ENCODE measurements around the gene LRCH1. TPM values are rescaled to one million over a fixed set of nuclear protein-coding genes. Genes with fewer than 3 reads are reported as not detected.
A peak's percentile ranks its signal among the peaks of the same experiment; 100 is the strongest.

The LRCH1 gene
- total RNA-seq, 1 experiment from 2014 or later: 5.3 TPM

DNA sequence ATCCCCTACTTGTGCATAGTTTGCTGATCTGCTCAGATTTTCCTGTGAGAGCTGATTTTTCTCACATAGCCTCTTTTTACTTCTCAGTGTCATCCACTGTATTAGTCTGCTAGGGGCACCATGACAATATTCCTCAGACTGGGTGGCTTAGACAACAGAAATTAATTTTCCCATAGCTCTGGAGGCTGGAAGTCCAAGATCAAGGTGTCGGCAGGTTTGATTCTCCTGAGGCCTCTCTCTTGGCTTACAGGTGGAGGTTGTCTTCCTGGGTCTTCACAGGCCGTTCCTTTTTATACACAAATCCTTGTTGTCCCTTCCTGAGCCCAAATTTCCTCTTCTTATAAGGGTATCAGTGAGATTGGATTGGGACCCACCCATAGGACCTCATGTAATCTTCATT, 9.2 kb downstream of the LRCH1 start:
- DNase-seq (ENCODE audit: low read depth): no peak

DNA sequence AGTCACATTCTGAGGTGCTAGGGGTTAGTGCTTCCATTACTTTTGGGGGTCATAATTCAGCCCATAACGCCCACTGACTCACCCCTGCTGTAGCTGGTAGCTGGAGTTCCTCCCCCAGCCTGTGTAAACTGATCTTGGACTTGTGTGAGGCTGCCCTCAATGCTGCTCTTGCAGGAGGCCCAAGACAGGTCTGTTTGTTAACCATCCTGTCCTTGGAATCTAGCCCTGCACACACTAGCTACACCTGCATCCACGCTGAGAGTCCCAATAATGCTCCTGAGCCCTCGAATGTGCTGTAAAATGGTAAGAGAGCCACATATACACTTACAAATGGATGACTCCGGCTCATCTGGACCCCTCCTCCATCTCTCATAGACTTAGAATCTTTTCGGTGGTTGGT, 9.6 kb downstream of the LRCH1 start:
- no peak for DNase-seq (ENCODE audit: low read depth)

DNA sequence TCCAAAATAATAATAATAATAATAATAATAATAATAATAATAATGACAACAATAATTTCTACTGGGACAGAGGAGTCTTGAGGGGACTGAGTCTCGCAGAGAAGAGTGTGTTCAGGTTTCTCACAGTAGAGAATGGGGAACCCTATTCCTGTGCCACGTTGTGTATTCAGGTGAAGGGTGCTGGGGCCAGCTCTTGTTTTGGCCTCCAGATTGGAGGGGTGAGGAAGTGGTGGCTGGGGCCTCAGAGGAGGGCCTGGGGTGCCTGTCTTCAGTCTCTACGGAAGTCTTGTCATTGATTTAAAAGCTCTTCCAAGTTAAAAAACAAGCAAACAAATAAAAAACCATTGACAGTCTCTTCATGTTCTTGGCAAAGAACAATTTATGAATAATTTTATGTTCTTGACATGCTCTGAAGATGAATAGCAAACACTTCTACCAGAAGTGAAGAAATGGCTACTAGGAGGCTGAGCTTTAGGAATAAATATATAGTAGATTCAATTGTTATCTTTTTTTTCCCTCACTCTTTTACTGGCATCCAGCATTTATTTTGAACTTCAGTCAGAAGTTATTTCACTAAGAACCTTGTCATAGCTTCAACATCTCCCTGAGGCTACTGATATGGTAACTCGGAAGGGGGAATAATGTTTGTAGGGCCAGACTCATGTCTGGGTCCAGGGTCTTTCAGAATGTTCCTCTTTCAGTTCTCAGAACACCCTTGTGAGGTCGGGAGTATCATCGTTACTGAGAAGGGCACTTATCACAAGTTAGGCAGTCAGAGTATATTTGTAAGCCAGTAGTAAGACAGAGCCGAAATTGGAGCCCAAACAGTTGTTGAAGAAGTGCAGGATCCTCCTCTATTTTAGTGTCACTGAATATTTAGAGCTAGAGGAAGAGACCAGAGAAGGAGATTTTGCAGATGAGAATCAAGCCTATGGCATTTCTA, 13.1 kb downstream of the LRCH1 start:
- no peak for DNase-seq (ENCODE audit: low read depth)

DNA sequence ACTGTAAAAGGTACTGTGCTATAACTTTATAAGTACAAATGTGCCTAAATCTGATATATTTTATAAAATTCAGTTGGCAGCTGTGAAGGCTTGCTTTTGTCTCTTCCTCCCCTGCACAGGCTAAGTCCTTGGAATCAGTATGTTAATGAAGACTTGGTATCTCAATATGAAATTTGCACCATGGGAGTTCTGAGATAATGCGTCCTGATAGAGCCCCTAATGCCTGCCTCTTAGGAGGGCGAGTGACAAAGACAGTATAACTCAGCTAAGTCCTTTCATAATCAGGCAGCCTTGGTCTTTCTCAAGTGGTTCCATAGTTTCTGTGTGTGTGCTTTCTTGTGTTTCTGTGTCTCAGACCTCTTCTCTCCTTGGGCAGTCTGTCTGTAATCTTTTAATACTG, 14.7 kb downstream of the LRCH1 start:
- DNase-seq (ENCODE audit: low read depth): no peak

DNA sequence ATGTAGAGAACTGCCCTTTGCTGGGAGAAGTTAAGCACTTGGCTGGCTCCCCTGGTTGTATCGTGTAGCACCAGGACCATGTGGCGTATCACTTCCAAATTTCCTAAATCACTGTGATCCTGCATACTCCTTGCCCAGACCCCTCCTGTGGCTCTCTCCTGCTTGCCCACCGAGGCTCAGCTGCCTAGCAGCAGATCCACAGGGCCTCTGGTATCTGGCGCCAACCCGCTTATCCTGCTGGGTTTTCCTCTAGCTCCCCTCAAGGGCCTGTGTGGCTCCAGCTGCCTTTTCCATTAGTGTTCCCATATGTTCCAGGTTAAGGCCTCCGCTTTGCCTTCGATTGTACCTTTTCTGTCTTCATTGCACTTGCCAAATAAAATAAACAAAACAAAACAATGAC, 16.5 kb downstream of the LRCH1 start:
- DNase-seq (ENCODE audit: low read depth): no peak

DNA sequence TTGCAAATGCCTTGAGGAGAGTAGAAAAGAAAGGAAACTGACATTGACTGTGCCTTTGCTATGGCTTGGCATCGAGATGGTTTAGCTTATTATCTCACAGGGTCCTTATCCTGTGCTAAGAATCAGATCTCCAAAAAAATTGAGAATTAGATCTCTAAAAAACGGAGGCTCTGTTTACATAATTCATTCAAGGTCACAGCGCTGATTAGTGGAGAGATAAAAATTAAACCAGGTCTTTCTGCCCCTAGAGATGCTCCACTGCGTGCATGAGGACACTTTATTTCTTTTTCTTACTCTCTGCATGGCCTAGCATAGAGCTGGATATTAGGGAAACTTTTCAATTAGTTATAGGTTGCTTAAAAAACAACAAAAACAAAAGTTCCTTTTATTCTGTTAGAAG, 17.3 kb downstream of the LRCH1 start:
- no peak for DNase-seq (ENCODE audit: low read depth)

DNA sequence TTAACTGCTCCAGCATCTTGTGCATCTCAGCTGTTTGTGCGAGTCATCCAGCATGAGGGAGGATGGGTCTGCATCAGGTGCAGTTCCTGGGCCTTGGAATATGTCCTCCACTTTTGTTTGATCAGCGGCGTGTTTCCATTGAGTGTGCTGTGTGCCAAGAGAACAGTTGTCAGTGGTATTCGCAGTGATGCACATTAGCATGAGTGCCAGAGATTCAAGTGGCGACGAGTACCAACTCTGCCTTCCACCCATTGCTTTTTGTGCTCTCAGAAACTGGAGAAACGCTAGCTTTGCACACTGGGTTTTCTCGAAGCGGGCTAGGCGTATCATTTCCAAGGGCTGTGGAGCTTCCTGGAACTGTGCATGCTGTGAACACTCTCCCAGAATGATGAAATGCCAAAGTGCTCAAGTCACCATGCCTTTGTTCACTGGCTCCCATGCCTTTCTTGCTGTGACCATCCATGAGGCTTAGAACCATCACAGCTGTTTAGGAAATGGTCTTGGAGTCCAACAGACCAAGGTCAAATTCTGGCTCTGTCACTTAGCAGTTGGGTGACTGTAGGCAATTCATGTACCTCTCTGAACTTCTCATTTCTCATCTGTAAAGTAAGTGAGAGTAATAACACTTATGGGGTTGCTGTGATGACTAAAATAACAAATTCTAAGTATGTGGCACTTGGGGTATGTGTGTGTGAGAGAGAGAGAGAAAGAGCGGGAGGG, 18.4 kb downstream of the LRCH1 start:
- peak; percentile 85 for DNase-seq (ENCODE audit: low read depth)

DNA sequence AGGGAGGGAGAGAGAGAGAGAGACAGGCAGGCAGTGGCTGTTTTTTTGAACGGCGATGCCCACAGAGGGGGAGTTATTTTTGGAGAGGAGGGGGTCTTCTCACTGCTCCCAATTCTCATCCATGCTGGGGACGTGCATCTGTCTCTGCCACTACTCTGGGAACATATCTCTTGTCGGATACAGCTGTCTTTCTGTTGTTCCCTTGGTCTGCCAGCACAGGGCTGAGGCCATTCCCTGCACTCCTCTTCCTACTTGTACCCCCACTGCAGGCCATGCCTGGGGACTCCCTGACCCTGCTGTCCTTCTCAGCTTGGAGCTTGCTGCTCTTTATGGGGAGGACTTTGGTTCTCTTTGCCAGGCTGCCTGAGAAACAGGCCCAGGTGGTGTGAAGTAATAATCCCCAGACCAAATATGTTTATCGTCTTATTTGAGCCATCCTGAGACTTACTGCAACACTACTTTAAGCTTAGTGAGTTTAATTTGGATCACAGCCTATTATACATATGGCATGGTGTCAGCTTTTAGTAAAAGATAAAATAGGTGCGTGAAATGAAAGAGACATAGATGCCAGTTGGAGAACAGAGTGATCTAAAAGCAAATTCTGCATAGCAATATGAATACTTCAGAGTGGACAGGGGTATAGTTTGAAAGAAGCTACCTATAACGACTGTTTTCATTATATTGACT, 19.1 kb downstream of the LRCH1 start:
- peak; percentile 33 for DNase-seq (ENCODE audit: low read depth)

DNA sequence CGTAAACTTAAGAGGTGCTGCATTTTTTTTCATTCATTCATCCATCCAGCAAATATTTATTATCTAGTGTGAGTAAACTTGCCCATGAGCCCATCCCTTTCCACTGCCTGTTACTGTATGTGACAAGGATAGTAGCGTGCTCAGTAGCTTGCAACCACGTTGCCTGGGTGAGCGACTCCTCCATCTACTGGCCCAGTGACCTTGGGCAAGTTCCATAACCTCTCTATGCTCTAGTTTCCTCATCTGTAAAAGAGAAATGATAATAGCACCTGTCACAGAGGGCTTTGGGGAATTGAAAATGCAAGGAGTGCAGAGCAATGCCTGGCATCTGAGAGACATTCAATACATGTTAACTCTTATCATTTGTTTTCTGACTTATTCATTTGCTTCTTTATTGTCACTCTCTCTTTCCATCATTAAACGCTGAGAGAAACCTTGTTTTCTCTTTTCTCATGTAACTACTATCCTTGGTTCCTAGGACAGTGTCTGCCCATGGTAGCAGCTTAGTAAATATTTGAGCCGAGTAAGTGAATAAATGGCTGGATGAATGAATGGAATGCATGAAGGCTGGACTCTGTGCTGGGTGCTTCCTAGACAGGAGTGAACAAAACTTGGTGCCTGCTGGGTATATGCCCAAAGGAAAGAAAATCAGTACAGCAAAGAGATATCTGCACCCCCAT, 19.9 kb downstream of the LRCH1 start:
- peak; percentile 32 for DNase-seq (ENCODE audit: low read depth)

DNA sequence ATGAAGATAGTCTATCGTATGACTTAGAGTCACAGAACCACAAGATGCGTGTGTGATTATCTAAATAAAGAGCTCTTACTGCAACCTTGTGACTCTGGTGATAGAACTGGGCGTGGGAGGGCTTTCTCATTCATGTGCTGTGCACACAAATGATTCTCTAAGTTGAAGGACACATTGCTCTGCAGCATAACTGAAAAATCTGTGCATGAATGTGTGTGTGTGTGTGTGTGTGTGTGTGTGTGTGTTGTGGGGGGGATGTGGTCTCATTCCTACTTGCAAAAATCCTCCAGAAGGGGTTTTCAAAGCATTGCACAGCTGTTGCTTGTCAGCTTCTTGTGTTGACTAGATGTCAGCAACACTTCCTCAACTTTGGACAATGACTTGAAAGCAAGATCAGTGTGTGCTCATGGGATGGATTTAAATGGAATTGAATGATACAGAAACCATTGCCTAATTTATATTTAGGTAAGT, 22.4 kb downstream of the LRCH1 start:
- peak; percentile 81 for DNase-seq (ENCODE audit: low read depth)

DNA sequence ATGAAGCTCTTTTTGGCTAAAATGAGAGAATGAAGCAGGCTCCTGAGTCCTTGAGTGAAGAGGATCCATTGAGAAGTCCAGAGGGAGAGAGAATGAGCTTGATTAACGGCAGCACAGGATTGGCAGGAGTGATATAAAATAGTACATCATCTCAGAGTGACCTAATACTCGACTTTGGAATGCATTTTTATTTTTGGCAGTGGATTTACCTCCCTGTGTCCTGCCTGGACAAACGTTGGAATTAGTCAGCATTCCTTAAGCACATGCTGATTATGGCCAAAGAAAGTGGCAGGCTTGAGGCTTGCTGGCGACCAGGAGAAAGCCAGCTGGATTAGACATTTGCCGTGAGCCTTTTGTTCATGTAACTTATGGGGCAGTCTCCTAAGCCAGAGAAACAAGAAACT, 22.9 kb downstream of the LRCH1 start:
- peak; percentile 86 for DNase-seq (ENCODE audit: low read depth)

DNA sequence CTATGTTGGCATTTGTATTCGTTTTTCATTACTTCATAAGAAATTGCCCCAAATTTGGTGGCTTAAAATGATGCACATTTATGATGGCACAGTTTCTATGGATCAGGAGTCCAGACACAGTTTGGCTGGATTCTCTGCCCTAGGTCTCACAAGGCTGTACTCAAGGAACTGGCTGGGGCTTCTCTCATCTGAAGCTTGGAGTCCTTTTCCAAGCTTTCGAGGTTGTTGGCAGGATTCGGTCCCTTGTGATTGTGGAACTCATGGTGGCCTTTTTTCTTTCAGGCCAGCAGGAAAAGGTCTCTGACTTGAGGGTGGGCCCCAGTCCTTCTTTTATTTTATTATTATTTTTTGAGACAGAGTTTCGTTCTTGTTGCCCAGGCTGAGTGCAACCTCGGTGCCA, 23.8 kb downstream of the LRCH1 start:
- no peak for DNase-seq (ENCODE audit: low read depth)

DNA sequence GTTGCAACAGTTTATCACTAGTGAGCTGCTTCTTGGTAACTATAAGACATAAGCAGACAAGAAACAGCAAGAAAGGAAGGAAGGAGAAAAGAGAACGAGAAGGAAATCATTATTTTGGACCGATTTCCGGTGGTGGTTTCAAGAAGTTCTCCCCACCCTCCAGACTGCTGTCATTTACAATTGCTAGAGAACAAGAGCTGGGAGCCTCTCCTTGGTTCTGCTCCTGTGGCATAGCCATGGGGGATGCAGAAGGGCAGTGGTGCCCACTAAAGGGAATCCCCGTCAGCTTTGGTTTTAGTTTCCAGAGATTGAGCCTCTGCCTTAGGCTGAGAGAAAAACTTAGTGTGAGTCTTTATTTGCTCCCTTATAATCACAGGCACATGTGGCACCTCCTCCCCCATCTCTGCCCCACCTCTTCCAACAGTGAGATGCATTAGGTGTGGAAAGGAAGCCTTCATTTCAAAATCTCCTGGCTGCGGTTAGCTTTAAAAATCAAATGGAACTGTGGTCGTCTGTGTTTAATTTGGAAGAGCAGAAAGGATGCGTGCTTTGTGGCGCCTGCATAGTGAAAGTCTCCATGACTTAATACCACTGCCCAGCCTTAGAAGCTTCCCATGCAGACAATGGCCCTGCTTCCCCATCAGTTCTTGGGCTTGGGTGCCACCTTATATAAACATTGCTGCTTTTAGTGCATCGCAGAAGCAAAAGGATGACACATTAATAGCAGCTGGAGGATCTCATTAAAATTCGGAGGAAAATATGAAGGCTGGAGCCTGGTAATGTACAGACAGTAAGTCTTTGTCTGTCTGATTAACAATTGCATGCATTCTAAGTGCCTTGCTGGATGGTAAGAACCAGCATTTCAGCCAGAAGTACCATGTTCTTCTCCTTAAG, 25.0 kb downstream of the LRCH1 start:
- peak; percentile 13 for DNase-seq (ENCODE audit: low read depth)

DNA sequence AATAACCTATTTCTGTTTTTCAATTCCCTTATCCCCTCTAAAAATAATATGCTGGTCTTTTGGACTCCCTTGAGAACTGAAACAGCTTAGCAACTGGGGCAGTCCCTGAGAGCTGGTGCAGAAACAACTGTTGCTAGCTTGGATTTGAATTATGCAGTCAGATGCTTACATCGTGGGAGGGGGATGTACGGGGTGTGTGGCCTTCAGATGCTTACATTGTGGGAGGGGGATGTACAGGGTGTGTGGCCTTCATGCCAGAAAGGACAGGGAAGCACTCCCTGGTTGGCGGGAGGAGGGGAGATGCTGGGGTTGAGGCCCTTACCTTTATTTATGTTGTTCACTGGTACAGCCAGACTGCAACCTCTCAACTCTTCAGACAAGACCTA, 25.6 kb downstream of the LRCH1 start:
- DNase-seq (ENCODE audit: low read depth): no peak

DNA sequence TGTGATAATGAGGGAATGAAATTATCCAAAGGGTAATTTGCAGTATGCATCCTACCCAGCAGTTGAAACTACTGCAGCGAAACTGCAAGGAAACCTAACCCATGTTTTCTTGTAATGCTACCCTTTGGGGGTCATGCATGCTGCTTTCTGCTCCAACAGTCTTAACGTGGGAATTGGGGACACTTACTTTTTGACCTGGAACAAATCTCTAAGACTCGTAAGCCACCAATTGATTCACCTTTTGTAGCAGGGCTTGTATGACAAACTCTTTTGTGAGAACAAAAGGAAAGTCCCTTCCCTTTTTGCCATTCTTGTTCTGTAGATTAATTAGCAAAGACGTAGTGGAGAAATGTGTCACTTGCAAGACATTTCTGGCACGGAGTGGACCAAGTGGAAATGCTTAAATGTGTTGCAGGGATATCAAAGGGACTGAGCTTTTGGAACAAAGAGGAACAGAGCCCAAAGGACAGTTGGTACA, 27.4 kb downstream of the LRCH1 start:
- no peak for DNase-seq (ENCODE audit: low read depth)

DNA sequence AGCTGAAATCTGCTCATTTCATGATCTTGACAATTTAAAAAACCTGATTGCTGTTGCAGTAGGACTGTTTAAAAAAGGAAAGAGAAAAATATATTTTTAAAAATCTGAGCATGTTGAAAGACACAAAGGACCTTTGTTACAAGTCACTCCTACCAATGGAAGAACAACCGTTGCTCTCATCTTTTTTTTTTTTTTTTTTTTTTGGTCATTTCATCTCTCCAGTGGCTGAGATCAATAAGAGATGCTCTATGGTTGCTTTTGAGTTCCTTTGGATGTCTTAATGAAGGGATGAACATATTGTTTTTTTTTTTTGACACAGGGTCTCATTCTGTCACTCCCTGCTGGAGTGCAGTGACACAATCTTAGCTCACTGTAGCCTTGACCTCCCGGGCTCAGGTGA, 29.2 kb downstream of the LRCH1 start:
- DNase-seq (ENCODE audit: low read depth): no peak

DNA sequence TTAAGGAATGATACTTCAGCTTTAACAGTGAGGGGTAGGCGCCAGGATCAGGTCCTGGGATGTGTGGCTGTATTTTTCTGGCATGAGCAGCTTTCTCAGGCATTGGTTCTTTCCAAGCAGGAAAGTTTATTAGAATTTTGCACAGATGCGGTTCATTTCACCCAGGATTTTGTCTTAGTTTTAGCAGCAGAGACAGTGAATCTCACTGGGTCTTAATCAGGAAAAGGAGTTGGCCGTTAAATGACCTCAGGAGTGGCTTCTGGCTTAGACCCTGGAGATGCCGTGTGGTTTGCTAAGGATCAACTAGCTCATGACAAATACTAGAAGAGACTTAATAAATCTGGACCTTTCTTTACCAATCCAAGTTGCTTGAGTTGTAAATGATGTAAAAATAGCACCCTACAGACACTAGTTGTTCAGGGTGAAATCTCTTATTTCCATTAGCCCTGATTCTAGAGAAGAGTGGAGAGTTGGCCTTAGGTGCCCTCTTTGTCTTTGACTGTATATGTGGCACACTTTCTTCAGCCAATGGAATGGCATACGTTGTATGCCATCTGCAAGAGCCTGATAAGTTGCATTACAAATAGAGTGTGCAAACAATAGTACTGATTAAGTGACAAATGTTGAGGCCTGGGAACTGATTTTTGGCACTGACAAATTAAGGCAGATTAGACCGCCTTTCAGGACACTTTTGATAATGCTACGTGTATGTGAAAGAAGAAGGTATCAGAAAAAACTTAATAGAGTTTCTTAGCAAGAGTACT, 34.0 kb downstream of the LRCH1 start:
- DNase-seq (ENCODE audit: low read depth): no peak

DNA sequence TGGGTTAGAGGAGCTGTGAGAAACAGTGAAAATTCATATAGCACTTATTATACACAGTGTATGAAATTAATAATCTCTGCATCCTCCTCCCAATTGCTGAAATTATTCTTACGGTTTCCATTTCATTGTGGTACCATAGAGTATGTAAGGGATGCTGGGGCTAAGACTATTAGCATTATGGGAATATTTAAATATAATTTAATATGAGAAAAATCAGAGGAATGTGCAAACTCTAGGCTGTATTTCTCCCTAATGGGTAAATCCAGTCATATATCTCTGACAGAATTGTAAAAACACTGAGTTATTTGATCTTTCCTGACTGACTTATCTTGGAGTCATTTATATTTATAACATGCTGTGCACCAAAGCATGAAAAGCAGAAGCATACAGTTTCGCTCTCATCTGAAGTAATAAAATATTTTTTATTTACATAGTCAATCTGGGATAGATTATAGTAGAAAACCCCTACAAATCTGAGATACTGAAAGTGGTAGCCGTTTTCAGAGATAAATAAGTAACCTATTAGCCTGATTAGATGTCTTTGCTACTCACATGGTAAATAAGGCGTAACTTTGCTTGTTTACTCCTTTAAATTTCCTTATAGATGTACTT, 34.9 kb downstream of the LRCH1 start:
- no peak for DNase-seq (ENCODE audit: low read depth)

DNA sequence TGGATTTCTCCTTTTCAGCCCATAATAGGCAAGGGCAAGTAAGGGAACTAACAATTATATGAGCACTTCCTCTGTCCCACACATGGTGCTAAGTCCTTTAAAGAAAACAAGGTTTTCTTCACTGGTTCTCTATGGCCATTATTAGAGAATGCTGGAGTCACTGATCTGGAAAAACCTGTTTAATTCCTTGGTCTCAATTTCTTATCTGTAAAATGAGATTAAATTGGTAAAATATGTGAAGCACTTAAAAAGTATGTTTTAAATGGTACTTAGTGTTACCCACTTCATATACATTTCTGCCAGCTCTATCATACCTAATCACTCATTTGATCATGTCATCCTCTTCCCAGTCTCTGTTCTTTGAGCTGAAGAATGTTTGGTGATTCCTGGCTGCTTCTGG, 39.4 kb downstream of the LRCH1 start:
- no peak for DNase-seq (ENCODE audit: low read depth)
